ENCODE measurements around the gene FABP7. TPM values are rescaled to one million over a fixed set of nuclear protein-coding genes. Genes with fewer than 3 reads are reported as not detected.
"Not testable (repeated sequence)": the region's sequence is repeated elsewhere in the genome, so short reads cannot be mapped to it uniquely, and the experiment has no call there.

FABP7 gene
- total RNA-seq, result not detected

DNA sequence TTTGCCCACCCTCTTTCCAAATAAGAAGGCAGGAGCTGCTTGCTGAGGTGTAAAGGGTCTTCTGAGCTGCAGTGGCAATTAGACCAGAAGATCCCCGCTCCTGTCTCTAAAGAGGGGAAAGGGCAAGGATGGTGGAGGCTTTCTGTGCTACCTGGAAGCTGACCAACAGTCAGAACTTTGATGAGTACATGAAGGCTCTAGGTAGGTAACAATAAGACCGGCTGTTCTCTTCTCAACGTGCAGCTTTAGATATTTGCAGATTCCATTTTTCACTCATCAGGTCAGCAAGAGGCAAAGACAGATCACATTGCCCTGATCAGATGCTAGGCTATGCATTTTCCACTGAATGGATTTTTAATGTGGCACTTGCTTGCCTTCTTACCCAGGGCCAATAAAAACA lies at the start of gene FABP7:
Gene FABP7, plus strand, starts transcription at position 50 of the 400 bp plus-strand sequence. Its CDS starts 79 bp downstream, at position 129.
- ATAC-seq (no peak), DNase-seq (ENCODE audit: low spot score in 2 of 2) (no peak)
- Mint-ChIP-seq H3K27ac (no peak within 1 kb of the TSS), H3K9me3 (peaks cover 4 to 5% of the 10 kb centered on the region in 2 donors), H3K36me3 (peaks cover 0 to 7% of the 10 kb centered on the region in 2 donors)

DNA sequence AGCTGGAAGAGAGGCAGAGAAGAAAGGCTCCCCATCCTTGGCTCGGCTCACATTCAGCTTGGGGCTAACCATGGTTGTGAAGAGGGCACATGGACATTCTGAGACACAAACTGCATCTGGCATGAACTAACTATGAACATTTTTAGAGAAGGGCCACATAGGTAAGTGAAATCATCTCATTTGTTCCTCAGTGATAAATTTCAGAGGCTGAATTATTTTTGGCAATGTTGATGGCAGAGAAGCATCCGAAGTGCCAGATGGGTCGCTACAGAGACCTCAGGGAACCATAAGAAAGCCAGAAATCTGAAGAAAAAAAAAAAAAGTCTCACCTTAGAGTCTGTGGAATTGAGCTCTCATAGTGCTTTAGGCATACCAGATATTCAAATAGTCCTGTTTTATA lies 49.2 kb upstream of the FABP7 start:
- no peak for DNase-seq (ENCODE audit: low spot score in 2 of 2)
- Mint-ChIP-seq H3K9me3 (no peaks in the 10 kb centered on the region), H3K36me3 (no peaks in the 10 kb centered on the region), H3K27ac (no peak overlapping the region)
- ATAC-seq, result no peak

DNA sequence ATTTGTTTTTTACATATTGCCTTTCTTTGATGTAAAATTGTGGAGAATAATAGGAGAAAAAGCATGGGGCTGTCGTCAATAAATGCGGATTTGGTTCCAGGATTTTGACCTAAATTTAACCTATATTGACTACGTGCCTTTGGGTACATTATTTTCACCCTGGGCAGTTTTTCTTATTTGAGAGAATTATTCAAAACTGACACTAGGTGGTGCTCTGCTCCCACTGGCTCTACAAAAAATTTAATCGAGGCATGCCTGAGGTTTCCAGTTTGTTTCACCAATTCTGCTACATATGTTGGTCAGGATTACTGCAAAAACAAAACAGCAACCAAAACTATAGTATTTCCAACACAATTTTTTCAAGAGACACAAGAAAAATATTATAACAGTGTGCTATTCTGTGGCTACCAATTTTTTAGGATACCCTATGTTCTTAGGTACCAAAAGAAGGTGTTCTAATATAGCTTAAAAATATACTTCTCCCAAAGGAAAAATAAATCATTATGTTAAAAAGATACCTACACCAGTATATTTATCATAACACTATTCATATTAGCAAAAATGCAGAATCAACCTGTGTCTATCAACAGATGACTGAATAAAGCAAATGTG lies 48.6 kb upstream of the FABP7 start:
- Mint-ChIP-seq H3K27ac (no peak overlapping the region), H3K36me3 (no peaks in the 10 kb centered on the region), H3K9me3 (no peaks in the 10 kb centered on the region)
- DNase-seq (ENCODE audit: low spot score in 2 of 2) (no peak), ATAC-seq (peak in 1 of 2 donors; percentile 43)

DNA sequence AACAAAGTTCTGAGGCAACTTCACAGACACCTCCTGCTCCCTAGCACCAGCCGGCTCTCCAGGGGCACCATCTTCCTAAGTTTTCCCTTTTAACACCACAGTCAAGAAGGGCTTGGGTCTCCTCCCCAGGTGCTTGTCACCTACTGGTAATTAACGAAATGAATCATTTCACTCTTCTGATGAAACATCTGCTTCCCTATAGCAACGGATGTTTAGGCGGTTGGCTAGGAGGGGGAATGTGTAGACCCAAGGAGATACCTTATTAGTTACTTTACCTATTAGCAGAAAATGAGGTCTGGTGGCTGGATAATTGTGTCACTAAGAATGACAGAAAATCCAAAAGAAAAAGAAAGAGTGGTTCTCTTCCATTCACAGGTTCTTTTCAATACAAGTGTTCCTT lies 46.3 kb upstream of the FABP7 start:
- no peaks in the 10 kb centered on the region for H3K36me3 Mint-ChIP-seq
- H3K9me3 Mint-ChIP-seq, result no peaks in the 10 kb centered on the region

DNA sequence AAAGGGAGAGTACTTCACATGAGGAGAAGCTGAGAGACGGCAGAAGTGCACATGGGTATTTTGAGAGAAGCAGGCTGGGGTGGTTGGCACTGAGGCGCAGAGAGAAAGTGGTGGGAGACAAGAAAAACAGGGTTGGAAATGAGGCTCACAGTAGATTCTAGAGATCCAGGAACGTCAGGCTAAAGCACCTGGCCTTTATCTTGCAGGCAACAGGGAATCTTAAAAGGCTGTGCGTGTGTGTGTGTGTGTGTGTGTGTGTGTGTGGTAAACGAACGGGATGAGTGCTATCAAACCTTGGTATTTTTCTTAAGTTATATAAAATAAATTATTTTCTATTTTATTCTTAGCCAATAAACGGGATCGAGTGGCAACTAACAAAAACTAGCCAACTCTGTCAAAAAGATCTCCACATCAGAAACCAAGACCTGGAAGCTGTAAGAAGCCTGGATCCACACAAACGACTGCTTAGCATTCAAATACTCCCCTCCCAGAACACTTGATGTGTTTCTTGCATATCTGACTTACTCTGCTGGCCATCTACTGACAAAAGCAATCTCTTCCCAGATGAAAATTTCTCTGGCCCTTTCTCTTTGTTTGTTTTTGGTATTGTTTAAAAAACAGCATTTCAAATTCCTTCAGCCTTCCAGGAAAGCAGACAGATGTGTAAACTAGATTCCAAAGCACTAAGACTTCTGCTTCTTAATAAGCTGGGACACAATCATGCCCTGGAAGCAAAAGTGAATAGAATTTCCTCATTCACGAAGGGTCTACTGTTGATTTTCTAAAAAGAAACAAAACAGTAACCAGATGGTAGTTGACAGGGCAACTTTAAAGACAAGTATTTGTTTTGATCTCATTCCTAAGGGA lies 44.8 kb upstream of the FABP7 start:
- Mint-ChIP-seq H3K9me3 (no peaks in the 10 kb centered on the region), H3K27ac (no peak overlapping the region), H3K36me3 (no peaks in the 10 kb centered on the region)
- ATAC-seq (no peak), DNase-seq (ENCODE audit: low spot score in 2 of 2) (no peak)

More for the DNA sequence above, 46.3 kb upstream of the FABP7 start:
- DNase-seq (ENCODE audit: low spot score in 2 of 2) (no peak), ATAC-seq (no peak)
- no peak overlapping the region for H3K27ac Mint-ChIP-seq

DNA sequence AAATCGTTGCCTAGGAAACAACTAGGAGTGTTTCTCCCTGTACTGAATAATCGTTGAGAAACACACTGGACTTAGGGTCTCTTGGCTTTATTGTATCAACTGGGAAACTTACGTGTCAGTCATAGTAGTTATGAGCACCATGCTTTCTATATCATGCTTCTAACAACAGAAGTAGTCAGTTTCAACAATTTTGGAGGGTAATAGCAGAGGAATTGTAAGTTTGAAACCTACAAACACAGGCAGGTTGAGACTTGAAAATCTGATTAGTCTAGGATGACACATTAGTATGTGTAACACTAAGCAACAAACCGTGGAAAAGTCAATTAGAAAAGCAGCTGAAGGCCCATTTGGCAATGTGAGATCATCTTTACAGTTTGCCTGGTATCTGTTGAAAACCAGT lies 43.9 kb upstream of the FABP7 start:
- Mint-ChIP-seq H3K36me3 (no peaks in the 10 kb centered on the region), H3K9me3 (no peaks in the 10 kb centered on the region), H3K27ac (no peak overlapping the region)
- no peak for ATAC-seq
- no peak for DNase-seq (ENCODE audit: low spot score in 2 of 2)

DNA sequence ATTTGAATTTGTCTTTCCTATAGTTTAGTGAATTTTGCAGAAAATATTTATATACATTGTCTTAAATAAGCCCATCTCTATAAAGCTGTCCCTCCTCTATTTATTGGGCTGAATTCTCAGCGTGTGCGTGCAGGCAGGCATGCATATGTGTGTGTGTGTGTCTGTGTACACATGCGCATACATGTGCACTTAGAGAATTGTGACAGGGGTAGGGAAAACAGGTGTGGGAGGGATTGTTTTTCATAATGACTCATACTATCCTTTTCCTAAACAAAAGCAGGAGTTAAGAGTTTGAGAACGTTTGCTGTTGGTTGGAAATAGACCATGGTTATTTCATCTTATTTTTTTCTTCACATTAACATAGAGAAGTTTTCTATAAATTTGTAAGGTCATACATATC lies 43.4 kb upstream of the FABP7 start:
- Mint-ChIP-seq H3K9me3 (no peaks in the 10 kb centered on the region), H3K36me3 (no peaks in the 10 kb centered on the region), H3K27ac (no peak overlapping the region)
- DNase-seq (ENCODE audit: low spot score in 2 of 2) (no peak), ATAC-seq (no peak)

DNA sequence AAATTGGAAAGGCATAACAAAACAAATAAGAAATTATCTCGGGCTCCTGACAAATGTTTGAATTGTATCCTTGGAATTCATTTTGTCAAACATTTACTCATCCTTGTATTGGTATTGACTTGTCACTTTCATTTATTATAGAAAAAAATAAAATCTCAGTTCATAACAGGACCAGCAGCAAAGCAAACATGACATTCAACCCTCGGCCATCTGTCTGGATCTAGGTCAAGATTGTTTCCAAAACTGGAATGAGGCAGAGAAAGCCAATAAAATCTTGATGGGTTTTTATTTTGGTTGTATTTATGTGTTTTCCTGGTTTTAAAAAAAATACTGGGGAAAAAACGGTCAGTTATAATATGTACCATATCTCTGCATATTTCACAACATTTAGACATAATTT lies 42.9 kb upstream of the FABP7 start:
- no peaks in the 10 kb centered on the region for H3K36me3 Mint-ChIP-seq
- H3K27ac Mint-ChIP-seq, result no peak overlapping the region
- ATAC-seq (no peak), DNase-seq (ENCODE audit: low spot score in 2 of 2) (no peak)
- H3K9me3 Mint-ChIP-seq, result no peaks in the 10 kb centered on the region

DNA sequence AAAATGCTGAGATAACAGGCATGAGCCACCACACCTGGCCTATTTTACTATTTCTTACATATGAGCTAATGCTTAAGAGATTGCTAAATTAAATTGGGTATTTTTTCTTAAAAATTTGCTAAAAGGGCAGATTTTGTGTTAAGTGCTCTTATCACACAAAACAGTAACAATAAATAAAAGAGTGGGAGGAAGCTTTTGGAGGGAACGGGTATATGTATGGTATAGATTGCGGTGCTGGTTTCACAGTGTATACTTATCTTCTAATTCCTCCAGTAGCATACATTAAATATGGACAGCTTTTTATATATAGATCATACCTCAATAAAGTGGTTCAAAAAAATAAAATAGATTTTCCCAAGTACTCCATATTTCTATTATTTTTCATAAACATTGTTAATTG lies 39.4 kb upstream of the FABP7 start:
- no peak for DNase-seq (ENCODE audit: low spot score in 2 of 2)
- Mint-ChIP-seq H3K9me3 (no peaks in the 10 kb centered on the region), H3K36me3 (no peaks in the 10 kb centered on the region), H3K27ac (no peak overlapping the region)
- no peak for ATAC-seq

DNA sequence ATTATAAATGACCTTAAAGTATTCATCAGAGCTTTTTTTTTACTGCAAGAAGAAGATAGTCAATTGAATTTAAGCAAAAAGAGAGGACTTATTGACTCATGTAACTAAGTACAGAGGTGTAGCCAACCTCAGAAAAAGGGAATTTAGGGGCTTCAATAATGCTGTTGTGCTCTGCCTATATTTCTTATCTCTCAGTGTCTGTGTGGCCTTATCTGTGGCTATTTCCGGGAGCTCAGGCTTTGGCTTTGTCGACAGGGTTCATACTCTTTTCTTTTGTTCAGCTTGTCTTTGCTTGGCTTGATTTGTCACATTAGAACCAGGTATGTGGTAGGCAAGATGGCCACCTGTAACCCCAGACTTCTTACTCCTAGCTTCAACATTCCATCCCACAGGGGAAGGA lies 38.6 kb upstream of the FABP7 start:
- ATAC-seq, result no peak
- Mint-ChIP-seq H3K9me3 (no peaks in the 10 kb centered on the region), H3K27ac (no peak overlapping the region), H3K36me3 (no peaks in the 10 kb centered on the region)
- no peak for DNase-seq (ENCODE audit: low spot score in 2 of 2)

DNA sequence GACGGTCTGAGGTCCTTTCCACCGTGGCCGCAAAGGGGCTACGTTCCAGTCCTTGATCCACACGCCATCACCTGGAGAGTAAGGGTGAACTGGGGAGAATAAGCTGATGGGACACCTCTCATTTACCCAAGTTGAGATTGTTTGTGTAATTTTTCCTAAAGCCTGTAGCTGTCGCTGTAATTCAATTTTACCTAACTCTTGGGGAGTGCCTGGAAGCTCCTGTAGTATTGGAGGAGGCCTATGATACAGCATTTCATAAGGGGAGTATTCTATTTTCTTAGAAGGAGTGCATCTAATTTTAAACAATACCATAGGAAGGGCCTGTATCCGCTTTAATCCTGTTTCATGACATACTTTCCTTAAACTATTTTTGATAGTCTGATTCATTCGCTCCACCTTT lies 35.3 kb upstream of the FABP7 start:
- H3K27ac Mint-ChIP-seq; H3K36me3 Mint-ChIP-seq; H3K9me3 Mint-ChIP-seq; DNase-seq (ENCODE audit: low spot score in 2 of 2); ATAC-seq: not testable (repeated sequence)

DNA sequence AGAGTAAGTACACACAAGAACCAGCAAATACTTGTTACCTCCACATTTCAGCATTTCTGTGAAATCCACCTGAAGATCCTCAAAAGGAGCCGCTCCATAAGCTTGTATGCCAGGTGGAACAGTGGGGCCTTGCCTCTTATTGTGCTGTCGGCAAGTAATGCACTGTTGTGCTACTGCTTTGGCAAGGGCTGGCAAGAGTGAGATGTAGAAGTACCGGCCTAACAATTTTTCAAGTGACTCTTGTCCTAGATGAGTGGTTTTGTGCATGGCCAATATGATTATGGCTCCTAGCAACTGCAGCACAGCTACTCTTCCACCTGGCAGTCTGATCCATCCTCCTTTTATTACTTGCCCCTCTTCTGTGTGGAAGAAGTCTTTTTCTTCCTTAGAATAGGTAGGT lies 34.7 kb upstream of the FABP7 start:
- not testable (repeated sequence) for H3K9me3 Mint-ChIP-seq; H3K36me3 Mint-ChIP-seq; ATAC-seq; H3K27ac Mint-ChIP-seq; DNase-seq (ENCODE audit: low spot score in 2 of 2)

DNA sequence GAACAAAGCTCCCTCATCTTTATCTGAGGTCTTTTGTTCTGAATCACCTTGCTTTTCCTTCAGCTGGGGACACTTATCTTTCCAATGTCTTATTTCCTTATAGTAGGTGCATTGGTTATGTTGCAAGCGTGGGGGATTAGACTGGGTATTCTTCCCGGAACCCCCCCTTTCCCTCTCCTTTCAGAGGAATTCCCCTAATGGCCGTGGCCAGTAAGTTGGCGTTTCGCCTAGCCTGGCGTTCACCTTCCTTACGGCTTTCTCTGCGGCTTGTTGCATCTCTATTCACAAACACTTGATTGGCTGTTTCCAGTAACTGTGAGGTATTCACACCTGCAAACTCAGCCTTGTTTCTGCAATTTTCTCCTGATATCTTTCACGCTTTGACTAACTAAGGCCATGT lies 32.8 kb upstream of the FABP7 start:
- Mint-ChIP-seq H3K9me3 (peaks cover 0 to 6% of the 10 kb centered on the region in 2 donors), H3K27ac (no peak overlapping the region), H3K36me3 (peaks cover 0 to 6% of the 10 kb centered on the region in 2 donors)
- DNase-seq (ENCODE audit: low spot score in 2 of 2) (no peak), ATAC-seq (no peak)

DNA sequence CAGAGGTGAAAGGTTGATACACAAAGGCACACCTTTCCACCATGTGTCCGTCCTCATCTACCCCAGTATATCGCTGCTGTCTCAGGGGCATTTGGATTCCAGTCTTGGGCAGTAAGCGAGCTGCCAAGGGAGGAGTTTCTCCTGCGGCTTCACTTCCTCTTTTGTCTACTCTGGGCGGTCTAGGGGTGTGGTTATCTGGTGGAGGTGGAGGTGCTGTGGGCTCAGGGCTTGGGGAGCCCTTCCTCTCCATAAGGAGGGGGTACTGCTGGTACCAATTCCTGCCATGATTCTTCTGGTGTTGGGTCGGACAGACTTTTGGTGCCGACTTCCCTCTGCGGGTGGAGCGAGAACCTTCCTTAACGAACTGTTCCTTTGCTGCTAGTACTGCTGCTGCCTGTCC lies 31.9 kb upstream of the FABP7 start:
- no peak for ATAC-seq
- Mint-ChIP-seq H3K27ac (no peak overlapping the region), H3K36me3 (peaks cover 0 to 6% of the 10 kb centered on the region in 2 donors), H3K9me3 (peaks cover 0 to 6% of the 10 kb centered on the region in 2 donors)
- DNase-seq (ENCODE audit: low spot score in 2 of 2), result no peak

DNA sequence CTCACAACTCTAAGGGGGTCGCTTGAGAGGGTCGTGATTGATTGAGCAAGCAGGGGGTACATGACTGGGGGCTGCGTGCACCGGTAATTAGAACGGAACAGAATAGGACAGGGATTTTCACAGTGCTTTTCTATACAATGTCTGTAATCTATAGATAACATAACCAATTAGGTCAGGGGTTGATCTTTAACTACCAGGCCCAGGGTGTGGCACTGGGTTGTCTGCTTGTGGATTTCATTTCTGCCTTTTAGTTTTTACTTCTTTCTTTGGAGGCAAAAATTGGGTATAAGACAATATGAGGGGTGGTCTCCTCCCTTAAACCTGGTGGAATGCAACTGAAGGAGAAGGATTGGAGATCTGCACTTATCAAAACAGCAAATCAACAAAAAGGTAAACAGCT lies 30.6 kb upstream of the FABP7 start:
- not testable (repeated sequence) for ATAC-seq; DNase-seq (ENCODE audit: low spot score in 2 of 2); H3K36me3 Mint-ChIP-seq; H3K9me3 Mint-ChIP-seq
- peak overlapping the region in 1 of 2 donors; percentile 84 for H3K27ac Mint-ChIP-seq

DNA sequence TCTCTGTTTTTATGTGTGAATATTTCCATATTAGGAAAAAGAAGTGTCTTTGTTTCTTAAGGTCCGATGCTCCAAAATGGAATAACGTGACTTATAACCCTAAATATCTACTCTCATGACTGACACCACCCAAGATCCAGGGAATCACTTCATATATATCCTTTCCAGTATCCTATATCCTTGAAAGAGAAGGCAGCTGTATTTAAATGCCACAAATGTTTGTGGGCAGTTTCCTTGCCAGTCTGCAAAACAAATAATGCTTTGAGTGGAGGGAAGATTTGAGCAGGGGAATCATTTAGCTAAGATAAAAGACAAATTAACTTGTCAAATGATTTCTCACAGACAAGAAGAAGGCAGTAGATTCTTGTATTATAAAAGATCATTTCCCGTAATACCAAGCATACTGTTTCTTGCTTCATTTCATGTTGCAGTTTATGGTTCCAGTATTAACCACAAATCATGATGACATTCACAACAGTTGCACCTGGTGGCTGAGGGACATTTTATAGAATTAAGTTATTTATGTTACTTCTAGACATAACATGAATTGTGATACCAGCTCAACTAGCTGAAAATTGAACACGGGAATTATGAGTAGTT lies 30.0 kb upstream of the FABP7 start:
- ATAC-seq (no peak), DNase-seq (ENCODE audit: low spot score in 2 of 2) (no peak)
- H3K9me3 Mint-ChIP-seq, result peaks cover 3 to 11% of the 10 kb centered on the region in 2 donors
- H3K27ac Mint-ChIP-seq, result no peak overlapping the region
- peaks cover 0 to 6% of the 10 kb centered on the region in 2 donors for H3K36me3 Mint-ChIP-seq

DNA sequence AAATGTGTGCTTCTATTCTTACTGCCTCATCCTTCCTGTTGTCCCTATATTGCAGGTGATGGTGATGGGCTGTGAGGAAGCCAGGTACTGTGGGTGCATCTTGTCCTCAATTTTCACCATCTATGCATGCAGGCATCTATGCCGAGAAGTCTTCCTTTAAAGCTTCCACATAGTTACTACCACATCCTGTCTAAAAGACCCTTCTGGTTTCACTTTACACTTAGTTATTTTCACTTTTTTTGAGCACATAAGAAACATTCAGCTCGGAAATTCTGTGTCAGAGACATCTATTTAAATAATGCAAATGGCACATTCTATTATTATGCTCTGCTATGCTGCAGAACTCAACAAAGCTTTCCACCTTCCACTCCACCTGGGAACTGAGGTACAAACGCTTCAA lies 28.2 kb upstream of the FABP7 start:
- ATAC-seq, result peak; percentile 43 to 87
- H3K9me3 Mint-ChIP-seq, result peaks cover 4 to 17% of the 10 kb centered on the region in 2 donors
- no peak for DNase-seq (ENCODE audit: low spot score in 2 of 2)
- H3K27ac Mint-ChIP-seq, result no peak overlapping the region
- peaks cover 0 to 6% of the 10 kb centered on the region in 2 donors for H3K36me3 Mint-ChIP-seq
